ENCODE results near the gene GSDME.

The GSDME gene

GRCh38 chr7:24670782-24671181, 86.5 kb downstream of the GSDME start:
- ChIA-PET CTCF (interaction anchor here (0.7 to 1.0 kb wide), 2 partner anchors 142 to 277 kb away, joined by 3 to 4 read pairs; no protein-coding TSS in a partner anchor), POLR2A (no interaction called here)
- TF ChIP-seq ZNF558 (tag by site-specific recombination; IDR thresholded peaks at IDR 0.05) (no peak), ZBTB21 (tag by site-specific recombination; IDR thresholded peaks at IDR 0.05) (no peak), ZNF560 (tag by site-specific recombination; IDR thresholded peaks at IDR 0.05; ENCODE audit: borderline replicate concordance) (no peak), ZNF670 (tag by site-specific recombination; IDR thresholded peaks at IDR 0.05; ENCODE audit: low read depth) (no peak), ZNF416 (tag by site-specific recombination; IDR thresholded peaks at IDR 0.05) (no peak), ZNF768 (tag by site-specific recombination; IDR thresholded peaks at IDR 0.05) (no peak), ZNF658 (tag by site-specific recombination; IDR thresholded peaks at IDR 0.05) (no peak), MEIS1 (CRISPR knock-in tag; IDR thresholded peaks at IDR 0.05; ENCODE audit: borderline replicate concordance) (no peak), SCRT2 (tag by site-specific recombination; IDR thresholded peaks at IDR 0.05) (no peak), ZNF76 (tag by site-specific recombination; IDR thresholded peaks at IDR 0.05; ENCODE audit: borderline replicate concordance, low read depth) (no peak), PRDM10 (tag by site-specific recombination; IDR thresholded peaks at IDR 0.05) (no peak), ZNF302 (tag by site-specific recombination; IDR thresholded peaks at IDR 0.05; ENCODE audit: low read depth) (no peak), ZNF174 (tag by site-specific recombination; IDR thresholded peaks at IDR 0.05) (no peak), SP3 (tag by site-specific recombination; IDR thresholded peaks at IDR 0.05) (no peak), SP7 (tag by site-specific recombination; IDR thresholded peaks at IDR 0.05) (no peak), BCL11A (tag by site-specific recombination; IDR thresholded peaks at IDR 0.05; ENCODE audit: low read depth) (no peak), PATZ1 (tag by site-specific recombination; IDR thresholded peaks at IDR 0.05) (no peak), ZNF571 (tag by site-specific recombination; IDR thresholded peaks at IDR 0.05) (no peak), ZNF280D (tag by site-specific recombination; IDR thresholded peaks at IDR 0.05) (no peak)
- TF ChIP-seq, protein P1, sequence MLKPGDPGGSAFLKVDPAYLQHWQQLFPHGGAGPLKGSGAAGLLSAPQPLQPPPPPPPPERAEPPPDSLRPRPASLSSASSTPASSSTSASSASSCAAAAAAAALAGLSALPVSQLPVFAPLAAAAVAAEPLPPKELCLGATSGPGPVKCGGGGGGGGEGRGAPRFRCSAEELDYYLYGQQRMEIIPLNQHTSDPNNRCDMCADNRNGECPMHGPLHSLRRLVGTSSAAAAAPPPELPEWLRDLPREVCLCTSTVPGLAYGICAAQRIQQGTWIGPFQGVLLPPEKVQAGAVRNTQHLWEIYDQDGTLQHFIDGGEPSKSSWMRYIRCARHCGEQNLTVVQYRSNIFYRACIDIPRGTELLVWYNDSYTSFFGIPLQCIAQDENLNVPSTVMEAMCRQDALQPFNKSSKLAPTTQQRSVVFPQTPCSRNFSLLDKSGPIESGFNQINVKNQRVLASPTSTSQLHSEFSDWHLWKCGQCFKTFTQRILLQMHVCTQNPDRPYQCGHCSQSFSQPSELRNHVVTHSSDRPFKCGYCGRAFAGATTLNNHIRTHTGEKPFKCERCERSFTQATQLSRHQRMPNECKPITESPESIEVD (tag by site-specific recombination; IDR thresholded peaks at IDR 0.05), result no peak
- no peaks in the 10 kb centered on the region; a peak in 1 of 3 replicates for H3K36me3 ChIP-seq (ENCODE audit: control insufficient read depth in 2 of 2, insufficient read depth in 1 of 2, low read length in 2 of 2)
- no peak overlapping the region for H3K4me3 ChIP-seq (ENCODE audit: low read depth, low read length)
- H3K9me3 ChIP-seq (ENCODE audit: control insufficient read depth, insufficient read depth, low read depth, low read length), result no peaks in the 10 kb centered on the region
- no peak overlapping the region for H3K27ac ChIP-seq (ENCODE audit: extremely low read depth, low read depth, low read length)
- no peaks in the 10 kb centered on the region for H3K4me1 ChIP-seq (ENCODE audit: control insufficient read depth, insufficient read depth, low read length)

Measured in HEK293 (cell line).